HG03354 (cell line): ENCODE measurements around the gene C2.
"Not testable (repeated sequence)": the region's sequence is repeated elsewhere in the genome, so short reads cannot be mapped to it uniquely, and the experiment has no call there.

Experiments used
- ATAC-seq: cut with Tn5 transposase; IDR thresholded peaks from one replicate; pipeline ENCODE4 v1.9.1; 2021; ENCODE audit warnings: mild to moderate bottlenecking; ENCODE audit not compliant: unreplicated experiment, poor library complexity, severe bottlenecking

Gene C2

DNA sequence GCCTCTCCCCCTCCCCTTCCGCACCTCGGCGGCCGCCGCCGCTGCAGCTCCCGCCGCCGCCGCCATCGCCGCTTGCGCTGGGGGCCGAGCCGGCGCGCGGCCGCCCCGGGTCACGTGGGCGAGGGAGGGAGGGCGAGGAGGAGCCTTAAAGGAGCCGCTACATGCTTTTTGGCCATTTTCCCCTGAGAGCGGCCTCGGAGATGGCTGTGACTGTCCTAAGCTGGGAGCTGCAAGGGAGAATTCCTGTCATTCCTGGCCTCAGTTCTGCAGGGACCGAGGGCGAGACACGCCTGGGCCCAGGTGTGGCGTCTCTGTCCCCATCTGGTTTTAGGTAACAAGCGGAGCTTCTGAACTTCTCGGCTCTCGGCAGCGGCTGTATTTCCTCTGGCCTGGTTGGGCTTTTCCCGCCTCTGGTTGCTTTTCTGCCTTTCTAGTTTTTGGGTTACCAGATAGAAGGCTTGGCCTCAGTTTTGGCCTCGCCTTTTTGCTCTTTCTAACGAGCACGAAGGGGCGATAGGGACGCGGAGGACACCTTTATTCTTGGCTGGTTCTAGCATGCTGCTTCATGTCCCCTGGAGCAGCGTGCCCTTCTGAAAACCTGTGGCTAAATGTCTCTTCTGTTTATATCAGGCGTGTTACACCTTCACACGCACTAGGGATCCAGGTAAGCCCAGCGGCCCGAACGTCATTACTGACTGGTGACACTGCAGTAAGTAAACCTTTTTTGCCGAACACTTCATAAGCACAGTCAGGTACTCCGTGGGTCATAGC is 29.7 kb upstream of the C2 start, which contains the start of gene EHMT2:
Gene EHMT2, minus strand, starts transcription at position 87 of the 771 bp plus-strand sequence. Its CDS starts 21 bp downstream, at position 66.
- ATAC-seq = peak; percentile 62

DNA sequence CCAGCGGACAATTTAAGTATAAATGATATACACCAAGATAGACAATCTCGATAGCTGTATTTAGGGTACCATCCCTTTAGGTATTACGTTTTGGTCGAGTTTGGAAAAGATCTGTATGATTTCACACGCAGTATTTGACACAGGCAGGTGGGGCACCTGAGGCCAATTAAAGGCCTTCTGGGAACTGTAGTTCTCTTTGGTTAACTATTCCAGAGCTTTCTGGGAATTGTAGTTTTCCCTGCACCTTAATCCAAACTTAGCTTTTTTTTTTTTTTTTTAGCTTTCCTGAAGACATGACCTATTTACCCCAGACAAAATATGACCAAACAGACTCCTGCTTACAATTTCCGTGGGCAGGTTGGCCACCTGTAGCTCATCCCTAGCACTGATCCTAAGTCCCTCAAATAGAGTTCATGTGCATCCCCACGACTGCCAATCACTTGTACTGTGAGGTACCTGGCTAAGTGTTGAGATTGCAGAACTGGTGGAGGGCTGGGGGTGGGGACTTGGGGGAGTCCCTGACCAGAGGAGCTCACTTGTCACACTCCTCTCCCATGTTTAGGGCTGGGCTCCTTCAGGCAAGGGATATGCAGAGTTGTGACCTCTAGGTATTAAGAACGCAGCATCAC is 29.0 kb upstream of the C2 start:
- ATAC-seq = peak; percentile 14

DNA sequence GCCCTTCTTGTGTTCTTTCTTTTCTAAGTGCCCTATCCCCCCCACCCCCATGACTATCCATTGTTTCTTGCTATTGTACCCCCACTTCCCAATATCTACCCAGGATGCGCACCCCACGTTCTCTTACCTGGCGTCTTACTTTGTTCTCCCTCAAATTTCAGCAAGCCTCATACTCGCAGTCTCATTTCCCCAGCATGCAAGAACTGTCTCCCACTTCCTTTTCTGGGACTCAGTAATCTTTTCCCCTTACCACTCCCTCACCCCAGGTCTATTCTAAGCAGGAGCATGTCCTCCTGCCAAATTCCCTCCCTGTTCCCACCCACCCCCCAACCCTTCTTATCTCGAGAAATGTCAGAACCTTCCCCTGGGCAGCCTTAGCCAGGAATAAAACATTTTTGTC is 28.3 kb upstream of the C2 start:
- no peak for ATAC-seq

DNA sequence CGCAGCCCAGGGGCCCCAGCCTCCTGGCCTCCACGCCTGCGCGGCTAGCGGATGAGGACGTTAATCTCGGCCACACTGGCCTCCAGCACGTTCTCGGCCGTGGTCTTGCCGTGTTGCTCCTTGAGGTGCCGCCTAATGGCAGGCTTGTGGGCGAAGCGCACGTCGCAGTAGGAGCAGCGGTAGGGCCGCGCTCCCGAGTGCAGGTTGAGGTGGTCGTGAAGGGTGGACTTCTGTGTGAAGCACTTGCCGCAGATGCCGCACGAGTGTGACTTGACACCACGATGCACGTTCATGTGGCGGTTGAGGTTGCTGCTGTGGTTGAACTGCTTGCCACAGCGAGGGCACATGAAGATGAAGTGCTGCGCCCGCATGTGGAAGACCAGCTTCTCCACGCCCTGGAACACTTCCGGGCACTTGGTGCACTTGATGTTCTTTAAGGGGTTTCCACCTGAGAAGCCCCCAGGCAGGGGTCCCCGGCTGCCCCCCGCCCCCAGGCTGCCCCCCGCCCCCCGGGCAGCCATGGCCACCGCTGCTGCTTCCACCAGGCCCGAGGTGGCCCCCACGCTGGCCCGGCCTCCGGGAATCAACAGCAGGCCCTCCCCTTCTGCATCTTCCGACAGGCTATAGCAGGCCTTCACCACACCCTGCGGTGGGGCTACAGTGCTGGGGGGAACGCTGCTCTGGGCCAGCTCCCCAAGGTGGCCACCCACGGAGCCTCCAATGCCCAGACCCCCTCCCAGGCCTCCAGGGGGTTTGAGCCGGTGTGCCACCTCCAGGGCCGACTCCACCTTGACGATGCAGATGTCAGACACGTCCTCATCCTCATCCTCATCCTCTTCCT is 27.4 kb upstream of the C2 start:
- no peak for ATAC-seq

DNA sequence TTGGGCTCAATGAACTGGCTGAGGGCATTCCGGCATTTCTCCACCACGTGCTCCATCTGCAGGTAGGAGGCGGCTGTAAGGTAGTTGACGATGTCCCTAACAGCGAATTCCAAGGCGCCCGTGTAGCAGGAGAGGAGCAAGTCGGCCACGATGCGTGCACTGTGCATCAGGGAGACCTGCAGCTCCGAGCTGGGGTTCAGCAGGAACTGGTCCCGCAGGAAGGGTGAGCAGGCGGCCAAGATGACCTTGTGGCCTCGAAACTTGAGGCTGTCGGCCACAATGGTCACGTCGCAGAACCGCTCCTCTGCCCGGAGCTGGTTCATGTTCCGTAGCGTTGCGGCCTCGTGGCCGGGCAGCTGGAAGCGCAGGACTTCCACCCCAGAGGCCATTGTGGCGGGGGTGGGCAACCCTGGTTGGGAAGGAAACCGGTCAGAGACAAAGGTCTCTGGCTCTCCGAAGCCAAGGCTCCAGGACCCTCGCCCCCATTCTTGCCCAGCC is 26.6 kb upstream of the C2 start:
- ATAC-seq = no peak

DNA sequence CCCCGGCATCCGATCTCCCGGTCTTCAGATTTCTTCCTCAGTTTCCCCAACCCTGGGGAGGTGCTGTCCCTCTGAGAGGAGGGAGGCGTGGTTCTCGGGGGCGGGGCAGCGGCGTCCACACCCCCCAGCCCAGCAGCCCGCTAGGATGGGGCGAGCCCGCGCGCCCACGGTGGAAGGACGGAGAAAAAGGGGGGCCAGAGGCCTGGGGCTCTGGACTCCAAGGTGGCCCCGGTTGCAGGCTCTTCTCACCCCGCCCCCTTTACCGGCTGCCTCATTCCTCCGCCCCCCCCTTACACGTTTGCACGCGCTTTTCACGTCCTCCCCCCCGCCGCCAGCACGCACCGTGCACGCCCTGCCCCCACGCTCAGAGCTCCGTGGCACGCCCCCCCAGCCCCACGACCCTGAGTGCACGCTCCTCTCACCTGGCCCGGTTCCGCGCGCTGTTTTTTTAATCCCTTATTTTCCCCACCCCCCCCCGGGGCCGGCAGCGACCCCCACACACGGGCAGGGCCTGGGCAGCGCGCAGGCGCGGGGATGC is 26.0 kb upstream of the C2 start:
- ATAC-seq = no peak

DNA sequence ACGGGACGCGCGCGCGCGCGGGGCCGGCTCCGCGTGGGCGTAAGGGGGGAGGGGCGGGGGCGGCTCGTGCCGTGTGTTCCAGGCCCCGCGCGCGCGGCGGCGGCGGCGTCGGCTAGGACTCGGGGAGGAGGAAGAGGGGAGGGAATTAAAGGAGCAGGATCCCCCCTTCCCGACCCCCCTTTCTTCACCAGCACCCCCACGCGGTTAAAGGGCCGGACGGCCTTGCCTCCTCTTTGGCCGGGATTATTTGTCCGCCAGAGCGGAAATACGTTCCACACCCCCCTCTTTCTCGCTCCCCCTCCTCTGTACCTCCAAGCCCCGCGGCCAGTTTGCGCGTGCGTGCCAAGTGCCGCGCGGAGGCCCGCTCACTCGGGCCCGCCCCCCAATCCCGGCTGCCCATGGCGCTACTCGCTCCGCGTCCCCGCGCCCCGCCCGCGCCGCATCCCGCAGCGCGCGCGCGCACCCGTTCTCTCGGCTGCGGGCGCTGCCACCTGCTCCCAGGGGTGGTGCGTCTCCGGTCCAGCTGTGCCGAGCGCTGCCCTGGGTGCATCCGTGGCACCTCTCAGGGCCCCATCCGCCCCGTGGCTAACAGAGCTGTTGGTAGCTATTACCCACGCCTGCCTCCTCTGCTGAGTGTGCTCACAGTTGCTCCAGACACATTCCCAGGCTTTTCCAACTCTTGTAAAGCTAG is 25.4 kb upstream of the C2 start, which contains the start of gene ZBTB12:
Gene ZBTB12, minus strand, starts transcription at position 134 of the 691 bp plus-strand sequence. CDS start 781 bp downstream, outside the sequence.
- ATAC-seq = peak; percentile 47

DNA sequence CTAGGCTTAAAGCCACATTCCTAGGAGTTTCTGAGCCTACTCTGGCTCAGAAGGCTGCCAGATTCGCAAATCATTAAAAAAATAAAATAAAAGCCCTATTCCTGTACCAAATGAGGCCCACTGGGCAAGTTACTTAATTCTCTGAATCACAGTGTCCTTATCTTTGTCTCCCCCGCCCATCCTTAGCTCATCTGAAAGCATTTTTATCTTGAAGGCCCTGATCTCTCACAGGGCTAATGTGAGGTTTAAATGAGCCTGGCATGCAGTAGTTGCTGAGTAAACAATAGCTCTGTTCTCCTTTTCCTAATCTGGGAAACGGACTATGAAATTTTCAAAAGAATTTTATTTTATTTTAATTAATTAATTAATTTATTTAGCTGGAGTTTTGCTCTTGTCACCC is 23.6 kb upstream of the C2 start:
- no peak for ATAC-seq

DNA sequence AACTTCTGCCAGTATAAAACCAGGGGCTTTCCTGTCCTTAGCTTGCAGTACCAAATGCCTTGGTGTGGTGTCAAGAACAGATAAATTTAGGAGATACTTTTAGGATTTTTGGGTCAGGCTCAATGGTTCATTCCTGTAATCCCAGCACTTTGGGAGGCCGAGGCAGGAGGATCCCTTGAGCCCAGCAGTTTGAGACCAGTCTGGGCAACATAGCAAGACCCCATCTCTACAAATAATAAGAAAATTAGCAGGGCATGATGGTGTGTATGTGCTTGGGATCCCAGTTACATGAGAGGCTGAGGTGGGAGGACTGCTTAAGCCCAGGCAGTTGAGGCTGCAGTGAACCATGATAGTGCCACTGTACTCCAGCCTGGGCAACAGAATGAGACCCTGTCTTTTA is 22.5 kb upstream of the C2 start:
- no peak for ATAC-seq

DNA sequence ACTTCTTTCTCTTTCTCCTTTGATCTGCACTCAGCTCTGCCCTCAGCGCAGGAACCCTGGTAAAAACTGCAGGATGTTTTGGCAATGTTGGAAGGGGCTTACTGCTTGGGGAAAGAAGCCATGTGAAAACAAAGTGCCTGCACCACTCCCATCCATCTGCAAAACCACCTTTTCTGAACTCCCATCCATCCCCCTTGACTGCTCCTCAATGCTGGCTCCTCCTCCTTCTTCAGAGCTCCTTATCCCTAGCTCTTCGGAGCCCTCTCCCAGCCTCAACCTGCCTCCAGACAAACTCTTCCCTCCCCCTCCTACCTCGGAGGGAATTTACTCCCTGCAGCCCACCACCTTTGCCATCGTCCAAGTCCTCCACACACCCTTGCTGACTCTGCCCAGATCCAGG is 21.4 kb upstream of the C2 start:
- no peak for ATAC-seq

DNA sequence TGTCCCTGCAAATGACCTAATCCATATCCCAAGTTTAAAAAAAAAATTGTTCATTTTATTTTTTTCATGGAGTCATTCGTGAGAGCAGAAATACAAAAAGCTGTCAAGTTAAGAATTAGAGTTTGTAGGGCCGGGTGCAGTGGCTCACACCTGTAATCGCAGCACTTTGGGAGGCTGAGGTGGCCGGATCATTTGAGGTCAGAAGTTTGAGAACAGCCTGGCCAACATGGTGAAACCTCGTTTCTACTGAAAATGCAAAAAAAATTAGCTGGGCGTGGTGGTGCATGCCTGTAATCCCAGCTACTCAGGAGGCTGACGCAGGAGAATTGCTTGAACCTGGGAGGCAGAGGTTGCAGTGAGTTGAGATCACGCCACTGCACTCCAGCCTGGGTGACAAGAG is 20.8 kb upstream of the C2 start:
- ATAC-seq = not testable (repeated sequence)

DNA sequence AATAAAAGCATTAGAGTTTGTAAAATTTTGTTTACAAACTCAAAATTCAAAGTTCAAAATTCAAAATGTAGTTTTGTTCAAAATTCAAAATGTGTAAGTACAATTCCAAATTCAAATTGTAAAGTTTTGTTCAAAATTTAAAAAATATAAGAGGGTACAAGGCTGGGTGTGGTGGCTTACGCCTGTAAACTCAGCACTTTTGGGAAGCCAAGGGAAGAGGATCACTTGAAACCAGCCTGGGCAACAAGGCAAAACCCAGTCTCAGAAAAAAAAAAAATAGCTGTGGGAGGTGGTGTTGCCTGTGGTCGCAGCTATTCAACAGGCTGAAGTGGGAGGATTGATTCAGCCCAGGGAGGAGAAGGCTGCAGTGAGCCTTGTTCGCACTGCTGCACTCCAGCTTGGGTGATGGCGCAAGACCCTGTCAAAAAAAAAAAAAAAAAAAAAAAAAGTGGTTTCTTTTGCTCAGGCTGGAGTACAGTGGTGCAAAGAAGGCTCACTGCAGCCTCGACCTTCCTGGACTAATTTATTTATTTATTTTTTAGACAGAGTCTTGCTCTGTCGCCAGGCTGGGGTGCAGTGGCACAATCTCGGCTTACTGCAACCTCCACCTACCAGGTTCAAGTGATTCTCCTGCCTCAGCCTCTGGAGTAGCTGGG is 20.2 kb upstream of the C2 start:
- no peak for ATAC-seq

DNA sequence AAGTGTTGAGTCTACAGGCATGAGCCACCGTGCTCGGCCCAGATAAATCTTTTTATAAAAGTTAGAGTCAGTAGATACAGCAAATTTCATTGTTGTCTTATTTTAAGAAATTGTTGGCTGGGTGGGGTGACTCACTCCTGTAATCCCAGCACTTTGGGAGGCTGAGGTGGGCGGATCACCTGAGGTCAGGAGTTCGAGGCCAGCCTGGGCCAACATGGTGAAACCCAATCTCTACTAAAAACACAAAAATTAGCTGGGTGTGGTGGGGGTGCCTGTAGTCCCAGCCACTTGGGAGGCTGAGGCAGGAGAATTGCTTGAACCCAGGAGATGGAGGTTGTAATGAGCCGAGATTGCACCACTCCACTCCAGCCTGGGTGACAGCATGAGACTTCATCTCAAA is 19.3 kb upstream of the C2 start:
- not testable (repeated sequence) for ATAC-seq

DNA sequence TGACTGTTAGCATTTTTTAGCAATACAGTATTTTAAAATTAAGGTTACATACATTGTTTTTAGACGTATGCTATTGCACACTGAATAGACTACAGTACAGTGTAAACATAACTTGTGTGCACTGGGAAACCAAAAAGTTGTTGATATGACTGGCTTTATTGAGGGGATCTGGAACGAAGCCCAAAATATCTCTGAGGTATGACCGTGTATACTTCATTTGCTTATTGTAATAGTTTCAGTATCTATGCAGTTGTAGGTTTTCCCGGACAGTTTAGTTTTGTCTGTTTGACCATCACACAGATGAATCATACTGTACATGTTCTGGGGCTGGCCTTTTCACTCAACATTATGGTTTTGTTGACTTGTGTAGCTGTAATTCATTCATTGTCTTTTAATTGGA is 18.7 kb upstream of the C2 start:
- peak; percentile 88 for ATAC-seq

DNA sequence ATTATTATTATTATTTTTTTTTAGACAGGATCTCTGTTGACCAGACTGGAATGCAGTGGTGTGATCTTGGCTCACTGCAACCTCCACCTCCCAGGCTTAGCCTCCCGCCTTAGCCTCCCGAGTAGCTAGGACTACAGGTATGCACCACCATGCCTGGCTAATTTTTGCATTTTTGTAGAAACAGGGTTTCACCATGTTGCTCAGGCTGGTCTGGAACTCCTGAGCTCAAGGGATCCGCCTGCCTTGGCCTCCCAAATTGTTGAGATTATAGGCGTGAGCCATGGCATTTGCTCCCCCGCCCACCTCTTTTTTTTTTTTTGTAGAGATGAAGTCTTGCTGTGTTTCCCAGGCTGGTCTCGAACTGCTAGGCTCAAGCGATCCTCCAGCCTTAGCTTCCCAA is 18.2 kb upstream of the C2 start:
- ATAC-seq = not testable (repeated sequence)

DNA sequence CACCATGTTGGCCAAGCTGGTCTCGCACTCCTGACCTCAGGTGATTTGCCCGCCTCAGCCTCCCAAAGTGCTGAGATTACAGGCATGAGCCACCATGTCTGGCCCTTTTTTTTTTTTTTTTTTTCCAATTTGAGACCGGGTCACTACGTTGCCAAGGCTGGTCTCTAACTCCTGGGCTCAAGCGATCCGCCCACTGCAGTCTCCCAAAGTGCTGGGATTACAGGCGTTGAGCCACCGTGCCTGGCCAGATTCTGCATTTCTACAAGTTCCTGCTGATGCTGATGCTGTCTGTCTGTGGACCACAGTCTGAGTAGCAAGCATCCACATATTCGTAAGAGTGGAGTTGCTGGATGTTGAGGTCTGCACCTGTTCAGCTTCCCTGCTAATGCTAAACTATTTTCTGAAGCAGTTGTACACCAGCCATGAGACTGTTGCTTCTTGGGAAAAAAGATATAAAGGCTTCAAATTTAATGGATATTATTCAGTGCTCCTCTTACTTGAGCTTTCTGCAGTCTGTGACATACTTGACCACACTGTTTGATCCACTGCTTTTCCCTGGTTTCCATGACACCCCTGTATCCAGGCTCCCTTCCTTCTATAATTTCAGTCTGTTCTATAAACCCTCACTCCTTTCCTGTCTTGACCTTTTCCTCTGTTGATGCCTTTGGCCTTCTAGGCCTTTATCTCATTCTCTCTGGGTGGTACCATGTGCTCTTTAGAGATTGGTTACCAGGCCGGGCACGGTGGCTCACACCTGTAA is 15.5 kb upstream of the C2 start:
- no peak for ATAC-seq

DNA sequence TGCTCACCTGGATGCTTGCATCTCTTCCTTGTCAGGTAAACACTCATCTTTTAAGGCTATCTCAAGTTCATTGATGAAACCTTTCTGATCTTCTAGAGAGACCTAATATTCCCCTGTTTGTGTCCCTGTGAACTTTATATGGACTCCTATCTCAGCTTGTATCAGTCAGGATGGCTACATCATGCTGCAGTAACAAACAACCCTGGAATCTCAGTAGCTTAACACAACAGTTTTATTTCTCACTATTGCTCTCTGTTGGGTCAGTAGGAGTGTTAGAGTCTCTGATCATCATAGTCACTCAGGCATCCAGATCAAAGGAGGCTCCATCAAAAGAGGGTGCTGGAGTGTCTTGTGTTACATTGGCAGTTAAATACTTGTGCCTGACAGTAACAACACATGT is 12.2 kb upstream of the C2 start:
- ATAC-seq = no peak

DNA sequence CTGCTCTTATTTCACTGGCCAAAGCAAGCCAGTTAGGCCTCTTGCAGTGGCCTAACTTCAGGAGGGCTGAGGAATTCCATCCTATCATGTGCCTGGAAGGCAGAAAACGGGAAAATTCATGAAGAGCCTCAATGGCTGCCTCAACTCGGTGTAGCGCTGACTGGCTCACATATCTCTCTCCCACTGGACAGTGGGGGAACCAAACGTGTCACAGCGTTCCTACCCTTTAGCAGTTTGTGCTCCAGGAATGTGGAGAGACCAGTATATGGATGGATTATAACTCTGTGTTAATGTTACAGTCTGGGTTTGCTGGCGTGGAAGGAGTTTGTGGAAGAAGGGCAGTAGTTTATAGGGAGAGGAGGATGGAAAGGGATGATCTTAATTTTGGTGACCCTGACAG is 11.8 kb upstream of the C2 start:
- no peak for ATAC-seq
